Vagina (tissue), 2 donors: ENCODE data around the gene ENGASE. TPM values are rescaled to one million over a fixed set of nuclear protein-coding genes. Genes with fewer than 3 reads are reported as not detected.

Source experiments
- DNase-seq, 2 donors: peaks; one replicate each; pipeline ENCODE4 v3.0.0-alpha.2; 2017; ENCODE audit errors: extremely low spot score in 2 of 2
- H3K27ac ChIP-seq: fragments of 200-600 bp; sonication (generic); one replicate; pipeline ENCODE4 v1.5.1; 2019
- H3K27me3 ChIP-seq: fragments of 200-600 bp; sonication (generic); one replicate; pipeline ENCODE4 v1.5.1; 2019
- H3K36me3 ChIP-seq, 2 donors: fragments of 200-600 bp; sonication (generic); one replicate each; pipeline ENCODE4 v1.5.1; 2017 to 2019
- H3K4me1 ChIP-seq: fragments of 200-600 bp; sonication (generic); one replicate; pipeline ENCODE4 v1.5.1; 2019
- H3K4me3 ChIP-seq, 2 donors: fragments of 200-600 bp; sonication (generic); 1 replicate in 1 of 2; 2 replicates in 1 of 2; pipeline ENCODE4 v1.5.1; 2016 to 2019
- H3K9me3 ChIP-seq: fragments of 200-600 bp; sonication (generic); one replicate; pipeline ENCODE4 v1.5.1; 2019
- POLR2A ChIP-seq, 2 donors: fragments of 450-650 bp; IDR thresholded peaks; one replicate each; pipeline ENCODE4 v1.6.1; 2017; ENCODE audit warnings: antibody characterized with exemption in 2 of 2, mild to moderate bottlenecking in 2 of 2, moderate library complexity in 2 of 2
- POLR2AphosphoS5 ChIP-seq, 2 donors: sonication (generic); formaldehyde crosslinking; IDR thresholded peaks; one replicate each; pipeline ENCODE4 v1.9.0; 2017; ENCODE audit warnings: antibody characterized with exemption in 2 of 2, mild to moderate bottlenecking in 2 of 2, low read depth in 1 of 2; ENCODE audit not compliant: insufficient read depth in 1 of 2
- intact Hi-C: fragments of 100-400 bp; cut with DNase I; formaldehyde crosslinking; loops from one replicate; pipeline ENCODE4 v1.15.1; 2023
- total RNA-seq: library from RNA; depleted of rRNA; stranded (reverse); fragments of >200 nt; gene quantifications from one replicate; pipeline ENCODE4 v1.2.3, GENCODE V29; 2016
- TF ChIP-seq, protein P1 (sequence below), 3 experiments: fragments of 450-650 bp in 2 of 3; fragments of 200-600 bp in 1 of 3; sonication (generic) in 1 of 3; IDR thresholded peaks; one replicate each; pipeline ENCODE4 v1.5.1; 2017 to 2019; ENCODE audit warnings: antibody characterized with exemption in 3 of 3, mild to moderate bottlenecking in 2 of 3, moderate library complexity in 2 of 3

ENGASE gene
- total RNA-seq, 1 donor from 2014 or later, result 13.8 TPM

DNA sequence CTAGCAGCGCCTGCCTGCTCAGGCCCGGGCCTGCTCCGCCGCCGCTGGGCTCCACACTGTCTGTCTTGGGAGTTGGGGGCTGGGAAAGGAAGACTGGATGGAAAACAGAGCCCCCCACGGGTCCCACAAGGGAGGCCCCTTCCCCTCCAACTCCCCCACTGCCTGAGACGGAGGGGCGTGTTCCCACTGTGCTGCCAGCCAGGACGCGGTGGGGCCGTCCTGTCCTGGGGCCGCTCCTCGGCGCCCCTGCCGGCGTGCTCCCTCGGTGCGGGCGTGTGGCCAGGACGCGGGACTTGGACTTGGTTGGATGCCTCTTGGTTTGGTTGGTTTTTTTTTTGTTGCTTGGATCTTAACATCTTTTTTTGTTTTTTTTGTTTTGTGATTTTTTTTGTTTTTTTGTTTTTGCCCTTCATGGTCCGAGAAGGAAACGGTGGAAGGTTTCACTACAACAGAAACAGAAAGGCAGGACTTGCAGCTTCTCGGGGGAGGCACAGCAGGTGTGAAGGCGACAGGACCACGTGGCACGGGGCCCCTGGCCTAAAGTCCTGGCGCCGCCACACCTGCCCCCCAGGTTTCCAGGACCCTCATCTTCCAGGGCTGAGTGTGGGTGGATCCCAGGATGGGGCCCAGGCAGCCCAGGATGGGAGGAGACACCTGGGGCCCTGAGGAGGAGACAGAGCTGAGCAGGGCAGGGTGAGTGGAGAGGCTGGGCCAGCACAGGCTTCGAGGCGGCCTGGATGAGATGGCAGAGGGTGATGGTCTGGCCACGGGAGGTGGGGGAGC is 16.0 kb downstream of the ENGASE start:
- Histone ChIP-seq H3K27me3 (no peaks in the 10 kb centered on the region), H3K27ac (no peak overlapping the region)

DNA sequence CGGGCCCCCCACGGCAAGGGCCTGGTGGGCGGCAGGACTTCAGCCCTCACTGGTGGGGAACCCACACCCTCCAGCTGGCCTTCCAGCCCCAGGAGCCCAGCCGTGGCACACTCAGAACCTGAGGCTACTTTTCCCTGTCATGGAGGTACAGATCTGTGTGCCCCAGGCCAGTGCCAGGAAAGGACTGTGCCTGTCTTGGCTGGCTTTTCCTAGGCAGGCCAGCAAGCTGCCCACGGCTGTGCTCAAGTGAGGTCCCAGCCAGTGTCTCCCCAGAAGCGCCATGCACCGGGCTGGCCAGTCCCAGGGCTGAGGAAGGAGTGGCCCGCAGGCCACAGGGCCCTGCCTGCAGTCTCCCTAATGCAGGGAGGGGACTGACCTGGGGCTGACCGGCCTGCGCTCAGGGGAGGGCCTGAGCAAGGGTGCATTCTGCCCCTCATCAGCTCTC is 16.6 kb downstream of the ENGASE start:
- Histone ChIP-seq H3K27me3 (no peaks in the 10 kb centered on the region), H3K4me3 (no peak overlapping the region), H3K9me3 (no peaks in the 10 kb centered on the region), H3K27ac (no peak overlapping the region), H3K36me3 (peaks cover 0 to 11% of the 10 kb centered on the region in 2 donors), H3K4me1 (peaks cover 14% of the 10 kb centered on the region)
- TF ChIP-seq, protein P1, sequence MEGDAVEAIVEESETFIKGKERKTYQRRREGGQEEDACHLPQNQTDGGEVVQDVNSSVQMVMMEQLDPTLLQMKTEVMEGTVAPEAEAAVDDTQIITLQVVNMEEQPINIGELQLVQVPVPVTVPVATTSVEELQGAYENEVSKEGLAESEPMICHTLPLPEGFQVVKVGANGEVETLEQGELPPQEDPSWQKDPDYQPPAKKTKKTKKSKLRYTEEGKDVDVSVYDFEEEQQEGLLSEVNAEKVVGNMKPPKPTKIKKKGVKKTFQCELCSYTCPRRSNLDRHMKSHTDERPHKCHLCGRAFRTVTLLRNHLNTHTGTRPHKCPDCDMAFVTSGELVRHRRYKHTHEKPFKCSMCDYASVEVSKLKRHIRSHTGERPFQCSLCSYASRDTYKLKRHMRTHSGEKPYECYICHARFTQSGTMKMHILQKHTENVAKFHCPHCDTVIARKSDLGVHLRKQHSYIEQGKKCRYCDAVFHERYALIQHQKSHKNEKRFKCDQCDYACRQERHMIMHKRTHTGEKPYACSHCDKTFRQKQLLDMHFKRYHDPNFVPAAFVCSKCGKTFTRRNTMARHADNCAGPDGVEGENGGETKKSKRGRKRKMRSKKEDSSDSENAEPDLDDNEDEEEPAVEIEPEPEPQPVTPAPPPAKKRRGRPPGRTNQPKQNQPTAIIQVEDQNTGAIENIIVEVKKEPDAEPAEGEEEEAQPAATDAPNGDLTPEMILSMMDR (IDR thresholded peaks at IDR 0.05), result no peak
- TF ChIP-seq POLR2AphosphoS5 (IDR thresholded peaks at IDR 0.05; ENCODE audit: insufficient read depth in 1 of 2, low read depth in 1 of 2), result no peak
- no peak for TF ChIP-seq POLR2A (IDR thresholded peaks at IDR 0.05)
- DNase-seq, result no peak
- intact Hi-C loops, result no loop called here

More for the DNA sequence above, 16.0 kb downstream of the ENGASE start:
- H3K9me3 ChIP-seq, result no peaks in the 10 kb centered on the region
- no peak for TF ChIP-seq POLR2AphosphoS5 (IDR thresholded peaks at IDR 0.05; ENCODE audit: insufficient read depth in 1 of 2, low read depth in 1 of 2)
- no peak for TF ChIP-seq POLR2A (IDR thresholded peaks at IDR 0.05)
- TF ChIP-seq, protein P1 (IDR thresholded peaks at IDR 0.05), result no peak
- peak overlapping the region in 1 of 2 donors; percentile 28 for H3K4me3 ChIP-seq
- no peak for DNase-seq
- intact Hi-C loops, result no loop called here
- H3K36me3 ChIP-seq, result peaks cover 0 to 17% of the 10 kb centered on the region in 2 donors
- H3K4me1 ChIP-seq, result peaks cover 14% of the 10 kb centered on the region

DNA sequence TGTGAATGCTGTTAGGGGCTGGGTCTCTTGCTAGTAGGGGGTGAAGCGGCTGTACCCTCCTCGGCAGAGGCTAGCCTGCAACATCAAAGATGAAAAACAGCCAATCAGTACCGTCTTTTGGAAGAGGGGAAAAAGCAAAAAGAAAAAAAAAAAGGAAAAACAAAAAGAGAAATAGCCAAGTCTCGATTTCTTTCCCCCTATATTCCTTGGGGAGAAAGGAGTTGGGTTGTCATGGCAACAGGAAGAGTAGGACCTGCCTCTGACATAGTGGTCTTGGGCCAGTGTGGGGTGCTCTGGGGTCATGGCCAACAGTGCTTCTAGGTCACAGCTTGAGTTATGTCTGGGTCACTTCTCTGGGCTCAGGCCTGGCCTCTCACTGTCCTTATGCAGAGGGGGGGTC is 17.9 kb downstream of the ENGASE start:
- intact Hi-C loops, result no loop called here
- Histone ChIP-seq H3K4me1 (peaks cover 25% of the 10 kb centered on the region), H3K4me3 (no peak overlapping the region), H3K27ac (no peak overlapping the region), H3K9me3 (no peaks in the 10 kb centered on the region), H3K36me3 (no peaks in the 10 kb centered on the region), H3K27me3 (peaks cover 9% of the 10 kb centered on the region)
- DNase-seq, result no peak
- TF ChIP-seq, protein P1 (IDR thresholded peaks at IDR 0.05), result no peak
- no peak for TF ChIP-seq POLR2A (IDR thresholded peaks at IDR 0.05)
- no peak for TF ChIP-seq POLR2AphosphoS5 (IDR thresholded peaks at IDR 0.05; ENCODE audit: insufficient read depth in 1 of 2, low read depth in 1 of 2)

DNA sequence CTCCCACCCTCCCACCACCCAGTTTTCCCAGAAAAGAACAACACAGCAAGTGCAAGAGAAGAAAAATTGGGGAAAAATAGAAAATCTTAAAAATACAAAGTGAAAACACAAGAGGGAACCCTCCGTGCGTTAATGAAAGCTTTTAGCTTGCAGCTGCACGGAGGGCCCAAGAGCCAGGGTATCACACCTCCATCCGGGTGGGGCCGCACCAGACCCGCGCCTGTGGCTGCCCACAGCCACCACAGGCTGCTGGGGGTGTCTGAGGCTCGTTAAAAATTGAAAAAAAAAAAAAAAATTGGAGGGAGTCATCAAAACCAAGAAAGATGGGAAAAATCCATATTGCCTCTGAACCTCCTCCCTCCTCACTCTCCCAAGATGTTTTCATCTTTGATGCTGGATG is 18.6 kb downstream of the ENGASE start:
- intact Hi-C loops, result no loop called here
- Histone ChIP-seq H3K4me1 (peaks cover 27% of the 10 kb centered on the region), H3K27me3 (peaks cover 12% of the 10 kb centered on the region), H3K36me3 (no peaks in the 10 kb centered on the region), H3K27ac (no peak overlapping the region), H3K9me3 (no peaks in the 10 kb centered on the region), H3K4me3 (no peak overlapping the region)
- TF ChIP-seq POLR2AphosphoS5 (IDR thresholded peaks at IDR 0.05; ENCODE audit: insufficient read depth in 1 of 2, low read depth in 1 of 2), result no peak
- TF ChIP-seq, protein P1 (IDR thresholded peaks at IDR 0.05), result no peak
- no peak for DNase-seq

DNA sequence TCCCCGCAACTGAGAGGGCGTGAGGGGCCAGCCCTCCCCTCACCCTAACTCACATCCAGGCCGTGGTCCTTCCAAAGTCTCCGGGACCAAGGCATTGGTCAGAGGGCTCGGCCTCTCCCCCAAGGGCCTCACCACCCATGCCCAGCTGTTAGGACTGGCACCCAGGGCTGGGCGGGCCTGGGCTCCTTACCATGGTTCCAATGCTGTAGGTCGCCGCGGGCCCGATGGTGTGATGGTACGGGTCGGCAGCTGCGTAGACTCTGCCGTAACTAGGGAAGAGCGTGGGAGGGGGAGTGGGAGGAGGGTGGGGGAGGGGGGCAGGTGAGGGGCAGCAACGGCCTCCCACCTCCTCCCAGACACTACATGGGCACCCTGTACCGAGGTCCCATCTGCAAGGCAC is 19.6 kb downstream of the ENGASE start:
- Histone ChIP-seq H3K9me3 (no peaks in the 10 kb centered on the region), H3K4me3 (no peak overlapping the region), H3K27me3 (peaks cover 12% of the 10 kb centered on the region), H3K27ac (no peak overlapping the region), H3K36me3 (no peaks in the 10 kb centered on the region), H3K4me1 (peaks cover 27% of the 10 kb centered on the region)
- TF ChIP-seq POLR2AphosphoS5 (IDR thresholded peaks at IDR 0.05; ENCODE audit: insufficient read depth in 1 of 2, low read depth in 1 of 2) (no peak), POLR2A (IDR thresholded peaks at IDR 0.05) (no peak)
- TF ChIP-seq, protein P1 (IDR thresholded peaks at IDR 0.05), result no peak
- no peak for DNase-seq
- intact Hi-C loops, result no loop called here
